NCI-H1417 treated with DMSO at 0.1 percent for 48 hours (cell line): Measurements from ENCODE around the gene MFNG.

Experiments
- DNase-seq: peaks from one replicate; lab custom pipeline; 2025; lab: John Stamatoyannopoulos, UW

The MFNG gene

DNA sequence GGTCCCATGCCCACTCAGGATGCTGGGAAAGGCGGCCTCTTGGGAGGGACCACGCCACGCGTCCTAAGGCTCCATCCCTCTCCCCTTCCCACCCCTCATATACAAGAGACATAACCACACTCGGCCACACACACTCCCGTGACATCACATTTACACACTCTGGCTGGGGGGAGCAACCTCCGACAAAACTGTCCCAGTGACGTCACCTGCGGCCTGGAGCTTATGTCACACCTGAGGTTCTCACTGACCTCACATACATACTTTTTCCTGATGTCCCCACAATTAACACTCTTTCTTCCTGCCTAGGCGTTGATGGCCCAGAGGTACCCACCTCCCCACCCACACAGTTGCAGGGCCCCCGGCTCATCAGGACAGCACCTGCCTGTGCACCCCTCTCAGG lies 60.8 kb downstream of the MFNG start:
- no peak for DNase-seq

- no peak for DNase-seq
Measured at GRCh38 chr22:37423283-37423682, 62.9 kb downstream of the MFNG start.

DNA sequence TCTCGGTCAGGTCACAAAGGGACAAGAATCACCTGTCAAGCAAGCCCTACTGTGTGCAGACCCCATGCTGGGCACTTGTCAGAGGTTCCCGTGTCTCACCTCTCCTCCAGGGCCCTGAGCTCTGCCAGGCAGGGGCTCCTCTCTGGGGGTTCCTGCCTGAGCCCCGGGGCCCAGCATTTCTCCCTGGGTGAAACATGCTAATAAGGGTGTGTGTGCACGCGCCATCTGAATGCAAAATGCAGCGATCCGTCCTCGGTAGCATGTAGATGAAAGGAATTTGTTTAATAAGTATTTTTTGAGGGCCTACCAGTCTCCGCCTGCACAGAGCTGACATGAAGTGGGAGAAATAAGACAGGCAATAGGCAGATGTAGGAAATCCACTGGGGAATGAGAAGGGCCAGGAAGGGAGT lies 64.7 kb downstream of the MFNG start:
- no peak for DNase-seq

- DNase-seq, result no peak
Measured at GRCh38 chr22:37420686-37421467, 65.3 kb downstream of the MFNG start.

DNA sequence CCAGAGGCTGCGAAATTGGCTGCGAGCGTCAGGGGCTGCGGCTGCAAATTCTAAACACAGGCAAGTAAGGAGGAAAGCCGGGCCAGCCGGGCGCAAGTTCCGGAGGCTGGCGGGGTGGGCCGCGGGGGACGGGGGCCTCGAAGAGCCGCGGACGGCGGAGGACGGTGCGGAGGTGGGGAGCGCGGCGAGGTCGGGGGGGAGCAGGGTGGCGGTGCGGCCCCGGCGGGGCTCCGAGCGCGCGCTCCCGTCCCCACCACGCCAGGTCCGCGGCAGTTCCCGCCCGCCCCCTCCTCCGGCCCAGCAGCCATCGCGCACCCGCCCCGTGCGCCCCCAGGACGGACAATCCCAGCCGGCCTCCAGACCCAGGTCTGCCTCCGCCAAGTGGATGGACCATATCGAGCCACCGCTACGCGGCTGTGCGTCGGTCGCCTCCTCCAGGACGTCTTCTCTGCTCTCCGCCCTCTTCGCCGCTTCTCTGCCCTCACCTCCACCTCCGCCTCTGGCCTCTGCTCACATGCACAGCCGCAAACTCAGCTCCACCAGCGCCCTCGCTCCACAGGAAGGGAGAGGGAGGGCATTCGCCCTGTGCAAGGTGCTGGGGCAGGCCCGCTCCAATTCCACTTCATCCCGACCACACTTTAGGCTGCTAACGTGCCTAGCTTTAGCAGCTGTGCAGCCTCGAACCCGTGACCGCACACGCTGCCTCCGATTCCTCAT lies 66.1 kb downstream of the MFNG start:
- no peak for DNase-seq

DNA sequence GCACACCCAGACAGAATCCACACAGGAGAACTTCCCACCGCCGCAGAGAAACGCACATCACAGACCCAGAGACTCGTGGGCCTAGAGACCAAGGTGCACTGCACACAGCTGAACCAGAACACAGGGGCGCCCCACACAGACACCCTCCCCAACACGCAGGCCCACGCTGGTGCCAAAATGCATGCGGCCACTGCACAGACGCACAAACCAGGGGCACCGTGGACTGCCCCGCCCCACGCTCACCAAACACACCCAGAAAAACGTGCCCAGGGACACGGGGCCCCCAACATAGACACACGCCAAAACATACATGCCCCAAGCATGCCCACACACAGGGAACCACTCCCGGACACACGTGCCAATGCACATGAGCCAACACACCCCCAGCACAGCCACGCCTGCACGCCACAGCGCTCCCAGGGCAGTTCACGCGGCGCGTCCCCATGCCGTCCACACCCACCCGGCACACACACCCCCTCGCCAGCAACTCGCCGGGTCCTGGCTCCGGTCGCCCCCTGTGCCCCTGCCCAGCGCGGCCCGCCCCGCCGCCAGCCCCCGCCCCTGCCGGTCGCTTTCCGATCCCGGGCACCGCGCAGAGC lies 66.7 kb downstream of the MFNG start:
- no peak for DNase-seq
